Upper lobe of left lung (tissue), 6 donors: Measurements from ENCODE around the gene KNOP1. TPM values are rescaled to one million over a fixed set of nuclear protein-coding genes. Genes with fewer than 3 reads are reported as not detected.

Source experiments
- ATAC-seq, 2 donors: fragments of 200-7000 bp; cut with Tn5 transposase; one replicate each; pipeline ENCODE4 v1.9.1; 2022; ENCODE audit warnings: mild to moderate bottlenecking in 2 of 2, moderate library complexity in 2 of 2; ENCODE audit not compliant: low FRiP score in 2 of 2
- DNase-seq, 2 donors: peaks; one replicate each; pipeline ENCODE4 v3.0.0-alpha.2; 2019 to 2020
- H3K27ac ChIP-seq, 4 donors: fragments of 200-600 bp; sonication (generic); one replicate each; pipeline ENCODE4 v1.5.1; 2016 to 2019
- H3K27me3 ChIP-seq, 4 donors: fragments of 200-600 bp; sonication (generic); one replicate each; pipeline ENCODE4 v1.5.1; 2017 to 2019
- H3K36me3 ChIP-seq, 4 donors: fragments of 200-600 bp; sonication (generic); one replicate each; pipeline ENCODE4 v1.5.1; 2016 to 2019
- H3K4me1 ChIP-seq, 4 donors: fragments of 200-600 bp; sonication (generic); one replicate each; pipeline ENCODE4 v1.5.1; 2018 to 2019
- H3K4me3 ChIP-seq, 4 donors: fragments of 200-600 bp; sonication (generic); one replicate each; pipeline ENCODE4 v1.5.1; 2017 to 2019; ENCODE audit warnings: mild to moderate bottlenecking in 2 of 4, moderate library complexity in 1 of 4
- H3K9me3 ChIP-seq, 4 donors: fragments of 200-600 bp; sonication (generic); one replicate each; pipeline ENCODE4 v1.5.1; 2018 to 2019
- CTCF ChIP-seq, 6 experiments: fragments of 450-650 bp in 4 of 6; fragments of 200-600 bp in 2 of 6; sonication (generic) in 2 of 6; IDR thresholded peaks; one replicate each; pipeline ENCODE4 v1.5.1; 2016 to 2019; ENCODE audit warnings: antibody characterized with exemption in 6 of 6
- EP300 ChIP-seq, 4 donors: sonication (generic); formaldehyde crosslinking; IDR thresholded peaks; one replicate each; pipeline ENCODE4 v1.5.1; 2017; ENCODE audit warnings: antibody characterized with exemption in 4 of 4, control low read depth in 2 of 4
- POLR2A ChIP-seq, 4 donors: fragments of 450-650 bp; IDR thresholded peaks; one replicate each; pipeline ENCODE4 v1.5.1; 2016 to 2017; ENCODE audit warnings: antibody characterized with exemption in 4 of 4, mild to moderate bottlenecking in 2 of 4
- POLR2AphosphoS5 ChIP-seq, 2 donors: sonication (generic); formaldehyde crosslinking; IDR thresholded peaks; one replicate each; pipeline ENCODE4 v1.5.1; 2017; ENCODE audit warnings: antibody characterized with exemption in 2 of 2
- WGBS, 2 donors: methylation state at CpG; one replicate each; pipeline ENCODE4 v1.1.5; 2017 to 2018; 5-methylcytosine and 5-hydroxymethylcytosine counted together
- total RNA-seq, 6 donors: library from RNA; depleted of rRNA in 4 of 6; stranded (reverse); fragments of >200 nt in 4 of 6; gene quantifications; one replicate each; pipeline versions ENCODE4 v1.1.0 to v1.2.1, GENCODE V29; 2016 to 2021
- donor health status: DM: no; HTN: no; CAD: no; lungs with moderate emphysema.
- donor health status: DM: no; HTN: yes; CAD: no; lungs with severe emphysema.

The KNOP1 gene
- total RNA-seq, 6 donors from 2014 or later = 4.4 to 23.3 (median 12.1) TPM

DNA sequence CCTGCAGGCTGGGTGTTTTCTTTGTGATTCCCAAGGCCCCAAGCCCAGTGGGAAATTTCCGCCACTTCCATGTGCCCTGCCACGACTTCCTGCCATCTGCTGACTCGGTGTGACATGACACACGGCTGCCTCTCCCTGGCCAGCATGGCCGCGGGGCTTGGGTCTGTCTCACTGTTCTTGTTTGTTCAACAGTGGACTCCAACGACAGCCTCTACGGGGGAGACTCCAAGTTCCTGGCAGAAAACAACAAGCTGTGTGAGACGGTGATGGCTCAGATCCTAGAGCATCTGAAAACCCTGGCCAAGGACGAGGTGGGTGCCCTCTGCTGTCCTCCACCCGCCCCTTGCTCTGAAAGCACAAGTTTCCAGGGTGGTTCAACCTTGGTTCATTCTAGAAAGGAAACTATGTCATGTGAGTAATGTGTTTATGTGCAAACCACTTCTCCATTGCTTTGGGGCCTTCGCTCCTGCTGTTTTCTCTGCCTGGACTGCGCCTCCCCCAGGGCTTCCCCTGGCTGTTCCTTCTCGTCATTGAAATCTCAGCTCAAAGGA, 26.8 kb downstream of the KNOP1 start:
- no peak for TF ChIP-seq CTCF (IDR thresholded peaks at IDR 0.05)
- peak in 1 of 4 donors; percentile 18 for TF ChIP-seq POLR2A (IDR thresholded peaks at IDR 0.05)
- 54 to 68% methylated on average over 11 to 14 of the region's 14 CpGs for WGBS, 2 donors
- Histone ChIP-seq H3K4me1 (peaks cover 9 to 30% (median 19%) of the 10 kb centered on the region in 4 donors), H3K4me3 (no peak overlapping the region), H3K27me3 (no peaks in the 10 kb centered on the region), H3K9me3 (no peaks in the 10 kb centered on the region), H3K36me3 (peaks cover 0 to 44% (median 26%) of the 10 kb centered on the region in 4 donors), H3K27ac (peak overlapping the region in 2 of 4 donors; percentile 37 to 69)
- ATAC-seq (peak in 1 of 2 donors; percentile 11), DNase-seq (peak in 1 of 2 donors; percentile 55)

DNA sequence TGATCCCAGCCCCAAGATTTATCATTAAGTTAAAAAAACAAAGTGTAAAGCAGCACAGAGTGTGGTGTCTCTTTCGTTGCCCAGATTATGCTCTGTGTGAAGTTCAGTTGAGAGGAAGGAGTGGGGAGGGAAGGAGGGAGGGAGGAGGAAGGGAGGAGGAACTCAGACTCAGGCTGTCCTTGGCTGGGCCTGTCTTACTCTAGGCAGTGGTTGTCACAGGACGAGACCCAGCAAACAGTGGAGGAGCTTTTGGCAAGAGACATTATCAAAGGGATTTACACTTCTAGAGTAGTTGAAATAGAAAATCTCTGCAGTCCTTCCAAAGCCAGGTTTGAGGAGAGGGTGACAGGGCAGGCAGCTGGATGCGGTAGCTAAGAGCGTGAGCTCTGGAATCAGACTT, 27.8 kb downstream of the KNOP1 start:
- no peak overlapping the region for H3K4me3 ChIP-seq
- H3K4me1 ChIP-seq = peaks cover 4 to 22% (median 11%) of the 10 kb centered on the region in 4 donors
- TF ChIP-seq EP300 (IDR thresholded peaks at IDR 0.05) (no peak), POLR2A (IDR thresholded peaks at IDR 0.05) (no peak)
- H3K27me3 ChIP-seq = no peaks in the 10 kb centered on the region
- WGBS, 2 donors = 53 to 60% methylated on average over 4 of the region's 4 CpGs
- H3K27ac ChIP-seq = peak overlapping the region in 1 of 4 donors; percentile 26
- DNase-seq (no peak), ATAC-seq (peak in 1 of 2 donors; percentile 59)
- peaks cover 0 to 54% (median 29%) of the 10 kb centered on the region in 4 donors for H3K36me3 ChIP-seq
- no peaks in the 10 kb centered on the region for H3K9me3 ChIP-seq

DNA sequence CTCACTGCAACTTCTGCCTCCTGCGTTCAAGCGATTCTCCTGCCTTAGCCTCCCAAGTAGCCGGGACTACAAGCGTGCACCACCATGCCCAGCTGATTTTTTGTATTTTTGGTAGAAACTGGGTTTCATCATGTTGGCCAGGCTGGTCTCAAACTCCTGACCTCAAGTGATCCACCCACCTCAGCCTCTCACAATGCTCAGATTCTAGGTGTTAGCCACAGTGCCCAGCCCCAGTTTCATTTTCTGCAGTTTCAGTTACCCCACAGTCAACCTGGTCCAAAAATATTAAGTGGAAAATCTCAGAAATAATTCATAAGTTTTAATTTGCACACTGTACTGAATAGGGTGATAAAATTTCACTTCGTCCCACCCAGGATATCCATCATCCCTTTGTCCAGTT, 28.7 kb downstream of the KNOP1 start:
- Histone ChIP-seq H3K4me3 (no peak overlapping the region), H3K36me3 (peaks cover 0 to 62% (median 35%) of the 10 kb centered on the region in 4 donors), H3K4me1 (peaks cover 4 to 22% (median 11%) of the 10 kb centered on the region in 4 donors), H3K27me3 (no peaks in the 10 kb centered on the region), H3K27ac (no peak overlapping the region), H3K9me3 (no peaks in the 10 kb centered on the region)
- ATAC-seq (no peak), DNase-seq (no peak)
- no peak for TF ChIP-seq CTCF (IDR thresholded peaks at IDR 0.05)
- TF ChIP-seq POLR2AphosphoS5 (IDR thresholded peaks at IDR 0.05) = no peak
- TF ChIP-seq POLR2A (IDR thresholded peaks at IDR 0.05) = no peak
- no peak for TF ChIP-seq EP300 (IDR thresholded peaks at IDR 0.05)
- WGBS, 2 donors = 94 to 95% methylated on average over 5 of the region's 5 CpGs

- no peaks in the 10 kb centered on the region for H3K9me3 ChIP-seq
- H3K27ac ChIP-seq = no peak overlapping the region
- no peaks in the 10 kb centered on the region for H3K27me3 ChIP-seq
- no peak overlapping the region for H3K4me3 ChIP-seq
- H3K4me1 ChIP-seq = peaks cover 4 to 22% (median 11%) of the 10 kb centered on the region in 4 donors
- no peak for TF ChIP-seq EP300 (IDR thresholded peaks at IDR 0.05)
- TF ChIP-seq POLR2A (IDR thresholded peaks at IDR 0.05) = no peak
- no peak for TF ChIP-seq CTCF (IDR thresholded peaks at IDR 0.05)
- TF ChIP-seq POLR2AphosphoS5 (IDR thresholded peaks at IDR 0.05) = no peak
- peaks cover 0 to 69% (median 43%) of the 10 kb centered on the region in 4 donors for H3K36me3 ChIP-seq
- peak in 1 of 2 donors; percentile 14 for ATAC-seq
- DNase-seq = peak in 1 of 2 donors; percentile 67
- WGBS, 2 donors = 87% methylated on average over 16 to 18 of the region's 18 CpGs
Measured at GRCh38 chr16:19688396-19689024, 29.5 kb downstream of the KNOP1 start.

GRCh38 chr16:19687279-19687678, 30.7 kb downstream of the KNOP1 start:
- WGBS, 2 donors = 80 to 86% methylated on average over 2 to 7 of the region's 7 CpGs
- no peak for TF ChIP-seq EP300 (IDR thresholded peaks at IDR 0.05)
- TF ChIP-seq CTCF (IDR thresholded peaks at IDR 0.05) = no peak
- no peak for TF ChIP-seq POLR2AphosphoS5 (IDR thresholded peaks at IDR 0.05)
- no peak for TF ChIP-seq POLR2A (IDR thresholded peaks at IDR 0.05)
- Histone ChIP-seq H3K36me3 (peaks cover 0 to 70% (median 53%) of the 10 kb centered on the region in 4 donors), H3K27ac (no peak overlapping the region), H3K4me1 (peaks cover 4 to 22% (median 11%) of the 10 kb centered on the region in 4 donors), H3K4me3 (no peak overlapping the region), H3K9me3 (no peaks in the 10 kb centered on the region), H3K27me3 (no peaks in the 10 kb centered on the region)
- ATAC-seq (no peak), DNase-seq (no peak)
